ENCODE results near the gene TFAP2C. TPM values are rescaled to one million over a fixed set of nuclear protein-coding genes. Genes with fewer than 3 reads are reported as not detected.

TFAP2C gene
- total RNA-seq, 2 experiments from 2014 or later, result not detected

DNA sequence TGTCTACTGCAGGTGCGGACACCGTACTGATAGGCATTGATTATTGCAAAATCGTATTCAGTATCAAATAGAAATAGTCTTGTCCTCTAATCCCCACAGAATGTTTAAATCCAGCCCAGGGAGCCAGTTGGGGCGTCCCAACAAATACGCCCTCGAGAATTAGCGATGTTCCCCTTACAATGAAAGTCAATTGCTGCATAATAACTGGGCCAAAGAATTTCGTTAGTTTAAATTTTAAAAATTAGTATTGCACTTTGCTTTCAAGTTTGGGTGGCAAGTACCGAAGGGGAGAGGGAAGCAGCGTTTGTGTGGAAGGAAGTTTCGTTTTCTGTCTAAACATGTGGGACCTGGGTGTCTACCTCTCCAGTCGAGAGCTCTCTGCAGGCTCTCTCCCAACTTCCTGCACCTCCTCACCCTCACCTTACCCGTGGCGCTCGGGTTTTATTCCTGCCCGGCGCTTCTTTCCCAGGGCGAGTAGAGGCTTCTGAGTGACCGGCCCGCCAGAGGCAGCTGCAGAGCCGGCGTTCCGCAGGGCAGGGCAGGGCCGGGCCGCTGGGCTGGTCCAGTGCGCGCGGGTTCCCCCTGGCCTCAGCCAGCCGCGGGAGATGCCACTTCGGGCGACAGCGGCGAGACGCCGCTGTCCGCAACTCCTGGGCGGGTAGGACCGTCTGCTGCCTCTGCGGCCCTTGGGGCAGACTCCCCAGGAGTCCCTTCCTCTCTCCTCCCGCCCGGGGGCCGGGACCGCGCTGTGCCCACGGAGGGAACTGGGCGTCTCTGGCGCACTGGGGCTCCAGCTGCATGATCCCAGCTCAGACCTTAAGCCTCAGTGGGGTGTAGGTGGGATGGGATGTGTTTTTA, 862 bp upstream of the TFAP2C start:
- H3K9me3 Mint-ChIP-seq, result no peaks in the 10 kb centered on the region
- TF ChIP-seq, protein P1, sequence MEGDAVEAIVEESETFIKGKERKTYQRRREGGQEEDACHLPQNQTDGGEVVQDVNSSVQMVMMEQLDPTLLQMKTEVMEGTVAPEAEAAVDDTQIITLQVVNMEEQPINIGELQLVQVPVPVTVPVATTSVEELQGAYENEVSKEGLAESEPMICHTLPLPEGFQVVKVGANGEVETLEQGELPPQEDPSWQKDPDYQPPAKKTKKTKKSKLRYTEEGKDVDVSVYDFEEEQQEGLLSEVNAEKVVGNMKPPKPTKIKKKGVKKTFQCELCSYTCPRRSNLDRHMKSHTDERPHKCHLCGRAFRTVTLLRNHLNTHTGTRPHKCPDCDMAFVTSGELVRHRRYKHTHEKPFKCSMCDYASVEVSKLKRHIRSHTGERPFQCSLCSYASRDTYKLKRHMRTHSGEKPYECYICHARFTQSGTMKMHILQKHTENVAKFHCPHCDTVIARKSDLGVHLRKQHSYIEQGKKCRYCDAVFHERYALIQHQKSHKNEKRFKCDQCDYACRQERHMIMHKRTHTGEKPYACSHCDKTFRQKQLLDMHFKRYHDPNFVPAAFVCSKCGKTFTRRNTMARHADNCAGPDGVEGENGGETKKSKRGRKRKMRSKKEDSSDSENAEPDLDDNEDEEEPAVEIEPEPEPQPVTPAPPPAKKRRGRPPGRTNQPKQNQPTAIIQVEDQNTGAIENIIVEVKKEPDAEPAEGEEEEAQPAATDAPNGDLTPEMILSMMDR (IDR thresholded peaks at IDR 0.05), result no peak
- peak; percentile 3 for DNase-seq
- H3K4me3 Mint-ChIP-seq, result peak overlapping the region; percentile 28
- H3K36me3 Mint-ChIP-seq (ENCODE audit: low read depth), result no peaks in the 10 kb centered on the region
- no peak overlapping the region for H3K27ac Mint-ChIP-seq
- intact Hi-C loops (cut with micrococcal nuclease), result no loop called here
- ChIA-PET POLR2A (no interaction called here), CTCF (no interaction called here)
- peaks cover 12% of the 10 kb centered on the region for H3K4me1 Mint-ChIP-seq (ENCODE audit: low read depth)
- no peak for ATAC-seq
- peaks cover 69% of the 10 kb centered on the region for H3K27me3 Mint-ChIP-seq

DNA sequence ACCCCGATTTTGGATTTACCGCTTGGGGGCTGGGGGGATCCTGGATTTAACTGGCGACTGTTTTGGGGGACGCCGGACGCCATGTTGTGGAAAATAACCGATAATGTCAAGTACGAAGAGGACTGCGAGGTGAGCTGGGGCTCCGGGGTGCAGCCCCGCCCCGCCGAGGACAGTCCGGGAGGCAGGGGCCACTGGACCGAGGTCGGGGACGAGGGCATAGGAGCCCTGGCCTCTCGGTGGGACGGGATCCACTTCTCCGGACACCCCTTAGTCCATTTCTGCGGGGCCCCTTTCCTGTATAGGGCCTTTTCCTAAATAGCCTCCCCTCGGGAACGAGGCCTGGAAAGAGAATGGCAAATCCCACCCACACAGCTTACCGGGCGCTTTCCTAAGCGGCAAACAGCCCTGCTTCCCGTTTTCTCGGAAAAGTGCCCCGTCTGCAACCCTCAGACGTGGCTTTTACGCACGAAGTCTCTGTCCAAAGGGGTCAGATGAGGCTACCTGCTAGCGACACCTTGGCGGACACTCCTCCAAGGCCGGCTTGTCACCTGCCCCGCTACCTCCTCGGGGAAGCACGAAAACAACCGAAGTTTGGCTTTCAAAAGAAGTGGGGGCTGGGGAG, 469 bp downstream of the TFAP2C start:
- TF ChIP-seq, protein P1 (IDR thresholded peaks at IDR 0.05), result no peak
- ChIA-PET CTCF (no interaction called here), POLR2A (no interaction called here)
- H3K36me3 Mint-ChIP-seq (ENCODE audit: low read depth), result no peaks in the 10 kb centered on the region
- H3K27ac Mint-ChIP-seq, result no peak overlapping the region
- no peaks in the 10 kb centered on the region for H3K9me3 Mint-ChIP-seq
- DNase-seq, result no peak
- H3K4me3 Mint-ChIP-seq, result no peak overlapping the region
- peaks cover 74% of the 10 kb centered on the region for H3K27me3 Mint-ChIP-seq
- intact Hi-C loops (cut with micrococcal nuclease), result loop anchor here (5.0 kb wide), 1 partner anchor 298 kb away; no protein-coding TSS in a partner anchor
- ATAC-seq, result no peak
- H3K4me1 Mint-ChIP-seq (ENCODE audit: low read depth), result peaks cover 12% of the 10 kb centered on the region

DNA sequence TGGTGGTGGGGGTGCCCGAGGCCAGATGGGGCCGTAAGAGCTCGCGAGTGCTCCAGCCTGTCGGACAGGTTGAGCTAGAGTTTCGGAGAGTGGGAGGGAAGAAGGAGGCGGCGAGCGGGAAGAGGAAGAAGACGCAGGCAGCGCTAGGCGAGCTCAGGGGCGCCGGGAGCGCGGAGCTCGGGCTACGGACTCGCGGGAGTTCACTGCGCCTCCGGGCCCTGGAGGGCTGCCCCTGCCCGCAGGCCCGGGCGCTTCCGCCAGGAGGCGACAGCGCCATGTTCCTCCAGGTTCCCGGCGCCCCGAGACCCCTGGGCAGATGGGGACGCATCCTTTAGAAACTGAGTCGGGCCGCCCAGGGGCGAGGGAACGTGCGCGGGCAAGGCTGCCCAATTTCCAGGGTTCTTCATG, 984 bp downstream of the TFAP2C start:
- POLR2A ChIA-PET, result no interaction called here
- intact Hi-C loops (cut with micrococcal nuclease), result loop anchor here (5.0 kb wide), 1 partner anchor 297 kb away; no protein-coding TSS in a partner anchor
- H3K27me3 Mint-ChIP-seq, result peaks cover 70% of the 10 kb centered on the region
- H3K4me1 Mint-ChIP-seq (ENCODE audit: low read depth), result peaks cover 12% of the 10 kb centered on the region
- CTCF ChIA-PET, result no interaction called here
- no peaks in the 10 kb centered on the region for H3K36me3 Mint-ChIP-seq (ENCODE audit: low read depth)
- no peaks in the 10 kb centered on the region for H3K9me3 Mint-ChIP-seq
- no peak overlapping the region for H3K27ac Mint-ChIP-seq
- ATAC-seq (peak; percentile 45), DNase-seq (peak; percentile 28)
- H3K4me3 Mint-ChIP-seq, result no peak overlapping the region
- TF ChIP-seq, protein P1 (IDR thresholded peaks at IDR 0.05), result peak; percentile 23

DNA sequence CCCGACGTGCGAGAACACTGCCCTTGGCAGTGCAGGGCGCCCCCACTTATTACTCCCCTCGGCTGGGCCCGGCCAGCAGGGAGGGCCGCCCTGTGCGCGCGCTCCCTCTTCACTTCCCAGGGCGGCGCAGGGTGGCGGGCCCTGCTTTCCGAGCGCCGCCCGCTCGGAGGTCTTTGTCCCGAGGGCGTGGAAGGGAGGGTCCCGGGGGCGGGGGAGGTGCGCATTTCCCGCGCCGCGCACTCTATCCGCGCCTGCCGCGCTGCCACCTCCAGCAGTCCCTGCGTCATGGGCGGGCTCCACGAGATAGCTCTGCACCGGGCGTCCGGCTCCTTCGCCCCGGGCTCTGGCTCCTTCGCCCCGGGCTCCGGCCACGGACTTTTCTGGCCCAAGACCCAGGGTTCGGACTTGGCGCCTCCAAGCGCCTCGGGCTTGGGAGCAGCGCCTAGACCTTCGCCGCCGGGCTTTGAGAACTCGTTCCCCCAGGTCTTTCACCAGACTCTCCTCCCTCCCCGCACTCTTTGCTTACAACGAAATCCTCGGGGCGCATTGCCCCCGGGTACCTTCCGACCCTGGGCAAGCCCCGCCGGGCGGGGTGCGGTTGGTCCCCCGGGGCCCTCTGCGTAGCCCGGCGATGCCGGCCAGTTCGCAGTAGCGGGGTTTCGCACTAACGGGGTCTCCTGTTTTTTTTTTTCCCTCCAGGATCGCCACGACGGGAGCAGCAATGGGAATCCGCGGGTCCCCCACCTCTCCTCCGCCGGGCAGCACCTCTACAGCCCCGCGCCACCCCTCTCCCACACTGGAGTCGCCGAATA, 1.6 kb downstream of the TFAP2C start:
- TF ChIP-seq, protein P1 (IDR thresholded peaks at IDR 0.05), result no peak
- no peak for ATAC-seq

More for the DNA sequence above, 1.6 kb downstream of the TFAP2C start:
- Mint-ChIP-seq H3K9me3 (no peaks in the 10 kb centered on the region), H3K4me3 (no peak overlapping the region), H3K36me3 (ENCODE audit: low read depth) (no peaks in the 10 kb centered on the region), H3K4me1 (ENCODE audit: low read depth) (peaks cover 12% of the 10 kb centered on the region), H3K27ac (no peak overlapping the region), H3K27me3 (peaks cover 68% of the 10 kb centered on the region)
- ChIA-PET CTCF (no interaction called here), POLR2A (no interaction called here)
- no peak for DNase-seq
- intact Hi-C loops (cut with micrococcal nuclease), result loop anchor here (5.0 kb wide), 1 partner anchor 297 kb away; no protein-coding TSS in a partner anchor
